ENCODE results near the gene CNTNAP5.

GRCh38 chr2:124534028-124534427 lies 508.9 kb downstream of the CNTNAP5 start:
- TF ChIP-seq CTCF (IDR thresholded peaks at IDR 0.05), result no peak
- TF ChIP-seq EZH2phosphoT487 (IDR thresholded peaks at IDR 0.05), result no peak
- TF ChIP-seq EZH2 (IDR thresholded peaks at IDR 0.05), result no peak
